ENCODE results near the gene GABRA4. TPM values are rescaled to one million over a fixed set of nuclear protein-coding genes. Genes with fewer than 3 reads are reported as not detected.

The GABRA4 gene
- total RNA-seq, 1 experiment from 2014 or later: not detected

GRCh38 chr4:46900082-46900481, 93.3 kb downstream of the GABRA4 start:
- Histone ChIP-seq H3T11ph (ENCODE audit: low read length) (no peak overlapping the region), H3K23me2 (ENCODE audit: insufficient read length, low read depth, low read length, poor library complexity, severe bottlenecking) (no peaks in the 10 kb centered on the region), H3K9me3 (ENCODE audit: control insufficient read depth, low read depth, low read length) (no peaks in the 10 kb centered on the region), H2AK5ac (ENCODE audit: insufficient read length, low read length) (no peak overlapping the region), H2BK15ac (ENCODE audit: low read depth, low read length) (no peak overlapping the region), H3K18ac (ENCODE audit: insufficient read length, low read depth, low read length) (no peak overlapping the region), H3K9ac (ENCODE audit: extremely low read depth, insufficient read length, low read length) (no peak overlapping the region), H3K27me3 (ENCODE audit: insufficient read depth, low read length) (no peaks in the 10 kb centered on the region), H3K4ac (ENCODE audit: low read depth, low read length) (no peak overlapping the region), H4K20me1 (ENCODE audit: control insufficient read depth, insufficient read depth, insufficient read length) (no peaks in the 10 kb centered on the region), H3K79me2 (ENCODE audit: insufficient read depth, low read length) (no peaks in the 10 kb centered on the region), H4K91ac (ENCODE audit: insufficient read length, low read depth, low read length) (no peak overlapping the region), H4K8ac (replicated peaks; ENCODE audit: insufficient read length, low read depth, low read length) (no peak overlapping the region), H2AFZ (ENCODE audit: low read length) (no peak overlapping the region), H3K4me2 (ENCODE audit: insufficient read depth, insufficient read length, low read length) (no peak overlapping the region), H2BK5ac (ENCODE audit: insufficient read length, low read length) (no peak overlapping the region), H2BK20ac (ENCODE audit: low read depth, low read length, poor library complexity, severe bottlenecking) (no peak overlapping the region), H3K4me1 (ENCODE audit: insufficient read depth, low read length) (no peaks in the 10 kb centered on the region), H3K23ac (ENCODE audit: insufficient read length, low read depth, low read length) (no peak overlapping the region), H4K5ac (ENCODE audit: insufficient read length, low read depth, low read length) (no peak overlapping the region), H3K14ac (ENCODE audit: insufficient read depth, low read length) (no peak overlapping the region), H2BK120ac (ENCODE audit: low read depth, low read length, poor library complexity, severe bottlenecking) (no peak overlapping the region), H2BK12ac (ENCODE audit: insufficient read length, low read depth, low read length) (no peak overlapping the region), H3K27ac (ENCODE audit: insufficient read length, low read depth, low read length) (no peak overlapping the region), H3K56ac (ENCODE audit: insufficient read length, low read depth, low read length) (no peak overlapping the region), H3K79me1 (ENCODE audit: insufficient read depth, low read depth, low read length, poor library complexity, severe bottlenecking) (no peaks in the 10 kb centered on the region)
- Mint-ChIP-seq H3K27ac (no peak overlapping the region), H3K9me3 (no peaks in the 10 kb centered on the region; a peak in 1 of 5 replicates), H3K27me3 (ENCODE audit: low read depth) (no peaks in the 10 kb centered on the region), H3K4me1 (0 out of 4 replicates have a peak, but pooled peaks cover 0 to 2% of the 10 kb centered on the region in 2 experiments), H3K4me3 (no peak overlapping the region), H3K36me3 (ENCODE audit: insufficient read depth in 1 of 3, low read depth in 3 of 3) (no peaks in the 10 kb centered on the region)
- TF ChIP-seq, protein P1, sequence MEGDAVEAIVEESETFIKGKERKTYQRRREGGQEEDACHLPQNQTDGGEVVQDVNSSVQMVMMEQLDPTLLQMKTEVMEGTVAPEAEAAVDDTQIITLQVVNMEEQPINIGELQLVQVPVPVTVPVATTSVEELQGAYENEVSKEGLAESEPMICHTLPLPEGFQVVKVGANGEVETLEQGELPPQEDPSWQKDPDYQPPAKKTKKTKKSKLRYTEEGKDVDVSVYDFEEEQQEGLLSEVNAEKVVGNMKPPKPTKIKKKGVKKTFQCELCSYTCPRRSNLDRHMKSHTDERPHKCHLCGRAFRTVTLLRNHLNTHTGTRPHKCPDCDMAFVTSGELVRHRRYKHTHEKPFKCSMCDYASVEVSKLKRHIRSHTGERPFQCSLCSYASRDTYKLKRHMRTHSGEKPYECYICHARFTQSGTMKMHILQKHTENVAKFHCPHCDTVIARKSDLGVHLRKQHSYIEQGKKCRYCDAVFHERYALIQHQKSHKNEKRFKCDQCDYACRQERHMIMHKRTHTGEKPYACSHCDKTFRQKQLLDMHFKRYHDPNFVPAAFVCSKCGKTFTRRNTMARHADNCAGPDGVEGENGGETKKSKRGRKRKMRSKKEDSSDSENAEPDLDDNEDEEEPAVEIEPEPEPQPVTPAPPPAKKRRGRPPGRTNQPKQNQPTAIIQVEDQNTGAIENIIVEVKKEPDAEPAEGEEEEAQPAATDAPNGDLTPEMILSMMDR (conservative IDR thresholded peaks at IDR 0.05): no peak
- no CpG with 5 or more reads among the region's 1 CpG for WGBS (ENCODE audit: extremely low coverage, insufficient read length, low lambda C conversion rate)
- DNase-seq: no peak
